HEK293T (cell line): ENCODE data around the gene MED29.

Experiments used
- BHLHE40 ChIP-seq: fragments of 450-650 bp; IDR thresholded peaks from 2 replicates; pipeline ENCODE4 v1.6.1; 2016; ENCODE audit warnings: mild to moderate bottlenecking, moderate library complexity, borderline replicate concordance
- ELF4 ChIP-seq: fragments of 450-650 bp; IDR thresholded peaks from 2 replicates; pipeline ENCODE4 v1.6.1; 2017; ENCODE audit warnings: antibody characterized with exemption
- FOXA1 ChIP-seq: fragments of 450-650 bp; IDR thresholded peaks from 2 replicates; pipeline ENCODE4 v1.6.1; 2016; ENCODE audit warnings: mild to moderate bottlenecking
- FOXK2 ChIP-seq: fragments of 450-650 bp; IDR thresholded peaks from 2 replicates; pipeline ENCODE4 v1.6.1; 2016; ENCODE audit warnings: mild to moderate bottlenecking
- FOXM1 ChIP-seq: fragments of 450-650 bp; IDR thresholded peaks from 2 replicates; pipeline ENCODE4 v1.6.1; 2017; ENCODE audit warnings: mild to moderate bottlenecking, borderline replicate concordance
- HDGF ChIP-seq: fragments of 450-650 bp; IDR thresholded peaks from 2 replicates; pipeline ENCODE4 v1.6.1; 2017; ENCODE audit warnings: antibody characterized with exemption, borderline replicate concordance
- SP1 ChIP-seq: fragments of 450-650 bp; IDR thresholded peaks from 2 replicates; pipeline ENCODE4 v1.6.1; 2017
- SUZ12 ChIP-seq: fragments of 450-650 bp; IDR thresholded peaks from 2 replicates; pipeline ENCODE4 v1.6.1; 2016; ENCODE audit warnings: mild to moderate bottlenecking
- TARDBP ChIP-seq: fragments of 450-650 bp; IDR thresholded peaks from 2 replicates; pipeline ENCODE4 v1.6.1; 2016
- TF ChIP-seq, protein P1 (sequence below): fragments of 450-650 bp; IDR thresholded peaks from 2 replicates; pipeline ENCODE4 v1.6.1; 2016

DNA sequence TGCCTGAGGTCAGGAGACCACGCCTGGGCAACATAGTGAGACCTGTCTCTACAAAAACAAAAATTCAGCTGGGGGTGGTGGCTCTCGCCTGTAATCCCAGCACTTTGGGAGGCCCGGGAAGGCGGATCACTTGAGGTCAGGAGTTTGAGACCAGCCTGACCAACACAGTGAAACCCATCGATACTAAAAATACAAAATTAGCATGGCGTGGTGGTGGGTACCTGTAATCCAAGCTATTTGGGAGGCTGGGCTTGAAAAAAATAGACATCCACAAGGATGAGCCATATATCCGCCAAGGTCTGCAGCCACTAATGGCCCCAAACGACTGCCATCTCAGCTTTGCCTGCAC, 41.5 kb downstream of the MED29 start:
- TF ChIP-seq SP1 (no peak), ELF4 (0 out of 2 replicates have a peak, but pooled peaks have one; percentile 27), FOXK2 (no peak), BHLHE40 (no peak), FOXM1 (no peak), HDGF (no peak), TARDBP (no peak), SUZ12 (no peak), FOXA1 (no peak)
- TF ChIP-seq, protein P1, sequence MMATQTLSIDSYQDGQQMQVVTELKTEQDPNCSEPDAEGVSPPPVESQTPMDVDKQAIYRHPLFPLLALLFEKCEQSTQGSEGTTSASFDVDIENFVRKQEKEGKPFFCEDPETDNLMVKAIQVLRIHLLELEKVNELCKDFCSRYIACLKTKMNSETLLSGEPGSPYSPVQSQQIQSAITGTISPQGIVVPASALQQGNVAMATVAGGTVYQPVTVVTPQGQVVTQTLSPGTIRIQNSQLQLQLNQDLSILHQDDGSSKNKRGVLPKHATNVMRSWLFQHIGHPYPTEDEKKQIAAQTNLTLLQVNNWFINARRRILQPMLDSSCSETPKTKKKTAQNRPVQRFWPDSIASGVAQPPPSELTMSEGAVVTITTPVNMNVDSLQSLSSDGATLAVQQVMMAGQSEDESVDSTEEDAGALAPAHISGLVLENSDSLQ = no peak
